ENCODE measurements around the gene GALNT17.

The GALNT17 gene

DNA sequence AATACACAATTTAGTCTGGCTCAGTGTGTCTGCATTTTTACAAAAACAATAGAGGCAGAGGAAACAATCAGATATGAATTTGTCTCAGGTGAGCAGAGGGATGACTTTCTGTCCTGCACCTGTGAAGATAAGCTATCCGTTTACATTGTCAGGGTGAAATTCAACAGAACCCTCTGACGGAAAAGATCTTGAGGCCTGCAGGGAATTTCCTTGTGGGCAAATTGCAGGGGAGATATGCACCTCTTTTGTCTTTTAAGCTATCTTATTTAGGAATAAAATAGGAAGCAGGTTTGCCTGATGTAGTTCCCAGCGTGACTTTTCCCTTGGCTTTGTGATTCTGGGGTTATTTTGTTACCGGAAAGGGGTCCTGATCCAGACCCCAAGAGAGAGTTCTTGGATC is 325.1 kb downstream of the GALNT17 start:
- TF ChIP-seq GATA1 (IDR thresholded peaks at IDR 0.05; ENCODE audit: low read depth, low read length) (no peak), POLR2A (IDR thresholded peaks at IDR 0.05; ENCODE audit: low read length) (no peak)
- DNase-seq, result no peak

- no peak for TF ChIP-seq GATA1 (IDR thresholded peaks at IDR 0.05; ENCODE audit: low read depth, low read length)
- TF ChIP-seq POLR2A (IDR thresholded peaks at IDR 0.05; ENCODE audit: low read length), result no peak
- no peak for DNase-seq
These were observed 326.1 kb downstream of the GALNT17 start for GRCh38 chr7:71457846-71458590.

GRCh38 chr7:71459132-71459531 is 327.2 kb downstream of the GALNT17 start:
- no peak for TF ChIP-seq POLR2A (IDR thresholded peaks at IDR 0.05; ENCODE audit: low read length)
- TF ChIP-seq GATA1 (IDR thresholded peaks at IDR 0.05; ENCODE audit: low read depth, low read length), result no peak
- DNase-seq, result no peak

DNA sequence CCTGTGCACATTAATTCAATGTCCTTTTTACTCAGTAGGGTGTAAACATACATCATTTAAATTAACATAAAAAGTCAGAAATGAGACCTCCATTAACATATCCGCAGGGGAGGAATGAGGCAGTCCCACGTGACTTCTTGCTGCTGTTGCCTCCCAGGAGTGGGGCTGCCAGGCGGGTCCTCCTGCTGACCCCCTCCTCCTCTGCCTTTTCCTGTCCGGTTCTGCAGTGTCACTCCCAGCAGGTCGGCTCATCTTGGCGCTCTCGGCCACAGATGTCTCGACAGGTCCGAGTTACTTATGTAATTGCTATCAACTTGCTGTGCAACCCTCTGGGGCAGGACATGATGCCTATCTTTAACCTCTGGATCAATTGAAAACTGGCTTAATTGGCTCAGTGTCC is 329.6 kb downstream of the GALNT17 start:
- TF ChIP-seq GATA1 (IDR thresholded peaks at IDR 0.05; ENCODE audit: low read depth, low read length), result no peak
- no peak for TF ChIP-seq POLR2A (IDR thresholded peaks at IDR 0.05; ENCODE audit: low read length)

GRCh38 chr7:71465741-71466189 is 333.8 kb downstream of the GALNT17 start:
- no peak for DNase-seq
- TF ChIP-seq GATA1 (IDR thresholded peaks at IDR 0.05; ENCODE audit: low read depth, low read length) (no peak), POLR2A (IDR thresholded peaks at IDR 0.05; ENCODE audit: low read length) (no peak)

More for the DNA sequence above, 329.6 kb downstream of the GALNT17 start:
- no peak for DNase-seq

DNA sequence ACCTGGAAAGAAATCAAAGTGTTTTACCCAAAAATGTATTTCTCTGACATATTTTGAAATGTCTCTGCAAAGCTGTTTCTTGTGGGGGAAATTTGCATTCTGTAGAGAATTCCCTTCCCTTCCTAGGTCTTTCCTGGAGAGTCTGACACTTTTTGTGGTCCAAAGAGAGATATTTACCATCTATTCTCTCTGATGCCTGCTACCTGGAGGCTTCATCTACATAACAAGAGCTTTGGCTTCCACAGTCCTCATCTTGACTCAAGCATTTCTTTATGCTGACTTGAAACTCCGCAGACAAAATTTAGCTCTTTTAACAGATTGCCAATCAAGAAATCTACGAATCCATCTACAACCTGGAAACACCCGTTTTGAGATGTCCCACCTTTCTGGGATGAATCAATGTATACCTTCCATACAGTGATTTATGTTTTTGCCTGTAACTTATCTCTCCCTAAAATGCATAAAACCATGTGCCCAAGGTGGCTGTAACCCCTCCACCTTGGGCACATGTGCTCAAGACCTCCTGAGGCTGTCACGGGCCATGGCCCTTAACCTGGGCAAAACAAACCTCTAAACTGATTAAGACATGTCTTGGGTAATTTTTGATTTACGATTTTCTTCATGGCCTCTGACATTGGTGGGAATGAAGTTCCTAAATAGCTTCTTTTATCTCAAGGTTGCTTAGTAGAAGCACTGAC is 334.7 kb downstream of the GALNT17 start:
- DNase-seq, result no peak
- TF ChIP-seq POLR2A (IDR thresholded peaks at IDR 0.05; ENCODE audit: low read length), result no peak
- no peak for TF ChIP-seq GATA1 (IDR thresholded peaks at IDR 0.05; ENCODE audit: low read depth, low read length)

DNA sequence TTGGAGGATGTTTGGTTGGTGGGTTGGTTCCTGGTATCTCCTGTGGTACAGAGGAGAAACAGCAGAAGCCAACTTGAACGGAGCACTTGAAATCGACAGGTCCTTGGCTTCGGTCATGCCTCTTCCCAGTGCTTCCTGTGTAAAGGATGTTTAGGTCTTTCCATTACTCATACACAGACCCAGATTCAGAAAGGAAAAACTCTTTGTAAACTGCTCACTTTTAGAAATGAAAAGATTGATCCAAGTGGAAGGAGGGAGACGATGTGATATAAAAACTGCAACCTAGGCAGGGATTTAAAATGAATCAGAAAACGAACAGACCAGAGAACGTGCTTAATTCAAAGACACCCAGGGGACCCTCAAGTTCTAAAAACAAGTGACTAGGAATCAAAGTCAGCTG is 338.4 kb downstream of the GALNT17 start:
- no peak for DNase-seq
- TF ChIP-seq POLR2A (IDR thresholded peaks at IDR 0.05; ENCODE audit: low read length) (no peak), GATA1 (IDR thresholded peaks at IDR 0.05; ENCODE audit: low read depth, low read length) (no peak)

- no peak for DNase-seq
- TF ChIP-seq POLR2A (IDR thresholded peaks at IDR 0.05; ENCODE audit: low read length), result no peak
- no peak for TF ChIP-seq GATA1 (IDR thresholded peaks at IDR 0.05; ENCODE audit: low read depth, low read length)
These were observed 338.9 kb downstream of the GALNT17 start for GRCh38 chr7:71470830-71471229.

GRCh38 chr7:71472962-71473361 is 341.0 kb downstream of the GALNT17 start:
- no peak for TF ChIP-seq POLR2A (IDR thresholded peaks at IDR 0.05; ENCODE audit: low read length)
- TF ChIP-seq GATA1 (IDR thresholded peaks at IDR 0.05; ENCODE audit: low read depth, low read length), result no peak
- DNase-seq, result no peak

- no peak for DNase-seq
- TF ChIP-seq POLR2A (IDR thresholded peaks at IDR 0.05; ENCODE audit: low read length) (no peak), GATA1 (IDR thresholded peaks at IDR 0.05; ENCODE audit: low read depth, low read length) (no peak)
These were observed 341.5 kb downstream of the GALNT17 start for GRCh38 chr7:71473366-71473967.

GRCh38 chr7:71477441-71477840 is 345.5 kb downstream of the GALNT17 start:
- TF ChIP-seq GATA1 (IDR thresholded peaks at IDR 0.05; ENCODE audit: low read depth, low read length) (no peak), POLR2A (IDR thresholded peaks at IDR 0.05; ENCODE audit: low read length) (no peak)
- DNase-seq, result no peak

DNA sequence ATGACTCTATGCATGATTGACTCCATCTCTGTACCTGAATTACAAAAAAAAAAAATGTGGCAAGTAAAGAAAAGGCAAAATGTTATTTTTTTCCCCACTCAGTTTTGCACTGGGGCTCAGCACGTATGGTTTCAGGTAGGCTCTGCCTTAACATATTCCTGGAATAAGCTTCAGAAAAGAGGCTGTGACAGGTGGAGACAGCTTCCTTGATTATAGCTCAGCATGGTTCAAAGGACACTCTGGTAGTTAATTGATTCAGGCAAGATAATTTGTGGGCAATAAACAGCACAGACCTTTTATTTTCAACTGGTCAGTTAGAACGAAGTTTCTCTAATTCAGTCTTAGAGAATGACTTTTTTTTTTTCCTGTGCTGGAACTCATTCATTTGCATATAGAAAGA is 347.3 kb downstream of the GALNT17 start:
- no peak for DNase-seq
- TF ChIP-seq POLR2A (IDR thresholded peaks at IDR 0.05; ENCODE audit: low read length) (no peak), GATA1 (IDR thresholded peaks at IDR 0.05; ENCODE audit: low read depth, low read length) (no peak)

GRCh38 chr7:71480791-71481190 is 348.8 kb downstream of the GALNT17 start:
- DNase-seq, result no peak
- TF ChIP-seq POLR2A (IDR thresholded peaks at IDR 0.05; ENCODE audit: low read length) (no peak), GATA1 (IDR thresholded peaks at IDR 0.05; ENCODE audit: low read depth, low read length) (no peak)

GRCh38 chr7:71482284-71482683 is 350.3 kb downstream of the GALNT17 start:
- no peak for DNase-seq

More at GRCh38 chr7:71482284-71482683, 350.3 kb downstream of the GALNT17 start:
- TF ChIP-seq POLR2A (IDR thresholded peaks at IDR 0.05; ENCODE audit: low read length) (no peak), GATA1 (IDR thresholded peaks at IDR 0.05; ENCODE audit: low read depth, low read length) (no peak)

Data from erythroblast (primary cell).